ENCODE results near the gene HDDC3.

DNA sequence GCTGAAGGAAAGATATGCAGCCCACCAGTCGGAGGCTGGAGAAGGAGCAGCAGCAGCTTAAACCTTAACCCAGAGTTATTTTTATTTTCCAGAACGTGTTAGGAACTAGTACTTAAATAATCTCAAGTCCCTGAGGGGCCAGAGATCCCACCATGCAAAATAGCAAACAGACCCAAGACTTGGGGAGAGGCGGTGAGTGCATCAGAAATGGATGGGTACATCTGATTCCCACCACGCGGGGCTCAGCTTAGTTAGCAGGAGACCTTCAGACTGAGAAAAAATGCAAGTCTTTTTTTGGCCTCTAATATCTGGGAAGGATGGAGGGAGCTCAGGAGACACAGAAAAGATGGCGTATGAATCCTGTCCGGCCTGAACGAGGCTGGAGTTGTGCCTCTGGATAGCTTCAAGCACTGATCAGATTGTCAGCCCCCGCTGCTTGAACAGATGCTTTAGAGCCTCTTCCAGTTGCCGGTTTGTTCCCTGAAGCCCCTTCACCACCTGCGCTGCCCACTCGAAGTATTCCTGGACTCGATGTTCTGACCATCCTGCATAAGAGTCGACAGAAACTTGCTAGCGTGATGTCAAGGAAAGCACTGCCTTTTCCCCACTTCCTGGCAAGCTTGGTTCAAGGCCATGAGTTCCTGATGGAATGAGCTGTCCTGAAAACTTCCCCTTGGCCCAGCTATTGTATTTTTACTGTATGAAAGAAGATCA lies 1.3 kb downstream of the HDDC3 start:
- TF ChIP-seq POLR2A (IDR thresholded peaks at IDR 0.05; ENCODE audit: low read depth, low read length) (no peak), POLR2AphosphoS5 (IDR thresholded peaks at IDR 0.05; ENCODE audit: low read depth, low read length) (no peak; the same call in 1 of the 2 replicates)

Data from GM12892 (cell line).